Hepatocyte (in vitro differentiated cells): Measurements from ENCODE around the gene COA1. TPM values are rescaled to one million over a fixed set of nuclear protein-coding genes. Genes with fewer than 3 reads are reported as not detected.

Experiments
- DNase-seq: peaks from one replicate; pipeline ENCODE4 v3.0.0-alpha.2; 2016; ENCODE audit warnings: low spot score
- H2AFZ ChIP-seq: fragments of 200-600 bp; sonication (generic); 2 replicates; pipeline ENCODE4 v1.6.0; 2016; ENCODE audit warnings: antibody characterized with exemption, mild to moderate bottlenecking
- H3K27ac ChIP-seq: fragments of 200-600 bp; sonication (generic); 2 replicates; pipeline ENCODE4 v1.5.1; 2016; ENCODE audit warnings: mild to moderate bottlenecking
- H3K27me3 ChIP-seq: fragments of 200-600 bp; sonication (generic); 2 replicates; pipeline ENCODE4 v1.6.1; 2016
- H3K36me3 ChIP-seq: fragments of 200-600 bp; sonication (generic); replicated peaks from 2 replicates; pipeline ENCODE4 v1.5.1; 2016; ENCODE audit warnings: low read depth; ENCODE audit not compliant: insufficient read depth
- H3K4me1 ChIP-seq: fragments of 200-600 bp; sonication (generic); 2 replicates; pipeline ENCODE4 v1.5.1; 2016; ENCODE audit warnings: mild to moderate bottlenecking, moderate library complexity; ENCODE audit not compliant: insufficient read depth
- H3K4me2 ChIP-seq: fragments of 200-600 bp; sonication (generic); 2 replicates; pipeline ENCODE4 v1.6.0; 2016
- H3K4me3 ChIP-seq: fragments of 200-600 bp; sonication (generic); 2 replicates; pipeline ENCODE4 v1.5.1; 2016; ENCODE audit warnings: mild to moderate bottlenecking
- H3K79me2 ChIP-seq: fragments of 200-600 bp; sonication (generic); 2 replicates; pipeline ENCODE4 v1.6.0; 2017; ENCODE audit warnings: mild to moderate bottlenecking
- H3K9me2 ChIP-seq: fragments of 200-600 bp; sonication (generic); replicated peaks from 2 replicates; pipeline ENCODE4 v1.6.0; 2017; ENCODE audit warnings: mild to moderate bottlenecking; ENCODE audit not compliant: insufficient read depth
- H3K9me3 ChIP-seq: fragments of 200-600 bp; sonication (generic); 2 replicates; pipeline ENCODE4 v1.5.1; 2016; ENCODE audit warnings: low read depth, mild to moderate bottlenecking
- H4K20me1 ChIP-seq: fragments of 200-600 bp; sonication (generic); 2 replicates; pipeline ENCODE4 v1.6.0; 2016; ENCODE audit warnings: mild to moderate bottlenecking; ENCODE audit not compliant: insufficient read depth, poor library complexity, severe bottlenecking
- CTCF ChIP-seq: fragments of 200-600 bp; sonication (generic); IDR thresholded peaks from 2 replicates; pipeline ENCODE4 v1.5.1; 2016; ENCODE audit warnings: antibody characterized with exemption, mild to moderate bottlenecking; ENCODE audit not compliant: poor library complexity
- EZH2 ChIP-seq: fragments of 200-600 bp; sonication (generic); IDR thresholded peaks from 2 replicates; pipeline ENCODE4 v1.6.1; 2016; ENCODE audit warnings: antibody characterized with exemption, mild to moderate bottlenecking, borderline replicate concordance
- EZH2phosphoT487 ChIP-seq: fragments of 200-600 bp; sonication (generic); IDR thresholded peaks from one replicate; pipeline ENCODE4 v1.6.1; 2018; ENCODE audit warnings: antibody characterized with exemption, mild to moderate bottlenecking, low read depth, moderate library complexity; ENCODE audit not compliant: unreplicated experiment, severe bottlenecking
- WGBS: methylation state at CpG from one replicate; pipeline ENCODE4 v1.1.6; 2016; ENCODE audit warnings: low lambda C conversion rate; ENCODE audit errors: missing lambda C conversion rate; 5-methylcytosine and 5-hydroxymethylcytosine counted together
- polyA plus RNA-seq: library from polyadenylated mRNA; unstranded; fragments of >200 nt; fragmentation: Nextera tagmentation; extraction: Ambion mirVana; gene quantifications from 2 replicates; pipeline ENCODE4 v1.2.1, GENCODE V29; 2016
- total RNA-seq: library from RNA; depleted of rRNA; stranded (reverse); fragments of >200 nt; gene quantifications from 2 replicates; pipeline ENCODE4 v1.2.3, GENCODE V29; 2014

Gene COA1
- total and polyA plus RNA-seq, 2 experiments from 2014 or later, result 52.1 to 55.2 TPM

GRCh38 chr7:43761382-43761781, 32.1 kb upstream of the COA1 start:
- WGBS, result 100% methylated on average over 1 of the region's 1 CpG
- Histone ChIP-seq H3K9me3 (no peaks in the 10 kb centered on the region), H3K36me3 (no peaks in the 10 kb centered on the region), H3K4me2 (no peak overlapping the region), H3K9me2 (no peaks in the 10 kb centered on the region), H3K27me3 (peaks cover 6% of the 10 kb centered on the region), H3K4me1 (peaks cover 19% of the 10 kb centered on the region), H3K79me2 (peaks cover 9% of the 10 kb centered on the region), H4K20me1 (no peaks in the 10 kb centered on the region), H2AFZ (no peak overlapping the region), H3K27ac (no peak overlapping the region), H3K4me3 (no peak overlapping the region)
- TF ChIP-seq EZH2 (no peak), CTCF (no peak), EZH2phosphoT487 (no peak)
- DNase-seq, result no peak

- Histone ChIP-seq H4K20me1 (no peaks in the 10 kb centered on the region), H3K27me3 (peaks cover 6% of the 10 kb centered on the region), H3K4me1 (peaks cover 19% of the 10 kb centered on the region), H3K4me3 (no peak overlapping the region), H3K27ac (no peak overlapping the region), H3K9me2 (no peaks in the 10 kb centered on the region), H3K4me2 (no peak overlapping the region), H3K9me3 (no peaks in the 10 kb centered on the region), H2AFZ (no peak overlapping the region), H3K36me3 (no peaks in the 10 kb centered on the region), H3K79me2 (peaks cover 8% of the 10 kb centered on the region)
- WGBS, result 100% methylated on average over 5 of the region's 5 CpGs
- TF ChIP-seq EZH2 (no peak), CTCF (no peak), EZH2phosphoT487 (no peak)
- no peak for DNase-seq
Measured at GRCh38 chr7:43760861-43761260, 31.5 kb upstream of the COA1 start.

- Histone ChIP-seq H3K36me3 (no peaks in the 10 kb centered on the region), H3K4me3 (peak overlapping the region; percentile 96), H4K20me1 (no peaks in the 10 kb centered on the region), H3K79me2 (peaks cover 4% of the 10 kb centered on the region), H2AFZ (peak overlapping the region; percentile 99), H3K27ac (peak overlapping the region; percentile 89), H3K9me3 (no peaks in the 10 kb centered on the region), H3K4me2 (peak overlapping the region; percentile 97), H3K9me2 (no peaks in the 10 kb centered on the region), H3K4me1 (peaks cover 5% of the 10 kb centered on the region), H3K27me3 (peaks cover 6% of the 10 kb centered on the region)
- DNase-seq, result peak; percentile 58
- TF ChIP-seq CTCF, result no peak
- TF ChIP-seq EZH2phosphoT487, result no peak
- peak; percentile 43 for TF ChIP-seq EZH2
- WGBS, result 11% methylated on average over 41 of the region's 56 CpGs
Measured at GRCh38 chr7:43758822-43759683, 29.7 kb upstream of the COA1 start.
